NK-92 treated with Interleukin-12 subunit alpha and Interleukin-12 subunit beta, amount 100 ng/mL, for 24 hours (cell line): ENCODE data around the gene ADAM12.
"Not testable (repeated sequence)": the region's sequence is repeated elsewhere in the genome, so short reads cannot be mapped to it uniquely, and the experiment has no call there.

Experiments
- DNase-seq: peaks from one replicate; lab custom pipeline; 2025; lab: John Stamatoyannopoulos, UW

The ADAM12 gene

GRCh38 chr10:126402721-126403695 lies 14.7 kb upstream of the ADAM12 start:
- no peak for DNase-seq

DNA sequence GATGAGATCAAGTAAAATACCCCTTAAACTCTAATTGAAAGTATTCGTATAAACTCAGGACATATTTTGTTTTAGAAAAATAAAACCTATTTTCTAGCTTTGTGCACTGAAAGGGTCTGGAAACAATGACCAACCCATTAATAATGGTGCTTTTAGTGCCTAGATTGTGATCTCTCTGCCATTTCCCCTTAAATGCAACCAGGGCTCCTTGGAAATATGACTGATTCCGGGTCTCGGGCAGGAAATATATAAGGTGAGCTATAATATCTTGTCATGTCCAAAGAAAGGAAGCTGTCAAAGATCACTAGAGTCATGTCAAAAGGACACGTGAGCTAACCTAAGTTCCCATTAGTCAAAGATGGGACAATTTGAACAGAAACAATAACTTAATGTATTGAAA lies 12.4 kb upstream of the ADAM12 start:
- no peak for DNase-seq

GRCh38 chr10:126398924-126399323 lies 10.6 kb upstream of the ADAM12 start:
- DNase-seq, result no peak

GRCh38 chr10:126398383-126398743 lies 10.1 kb upstream of the ADAM12 start:
- no peak for DNase-seq

DNA sequence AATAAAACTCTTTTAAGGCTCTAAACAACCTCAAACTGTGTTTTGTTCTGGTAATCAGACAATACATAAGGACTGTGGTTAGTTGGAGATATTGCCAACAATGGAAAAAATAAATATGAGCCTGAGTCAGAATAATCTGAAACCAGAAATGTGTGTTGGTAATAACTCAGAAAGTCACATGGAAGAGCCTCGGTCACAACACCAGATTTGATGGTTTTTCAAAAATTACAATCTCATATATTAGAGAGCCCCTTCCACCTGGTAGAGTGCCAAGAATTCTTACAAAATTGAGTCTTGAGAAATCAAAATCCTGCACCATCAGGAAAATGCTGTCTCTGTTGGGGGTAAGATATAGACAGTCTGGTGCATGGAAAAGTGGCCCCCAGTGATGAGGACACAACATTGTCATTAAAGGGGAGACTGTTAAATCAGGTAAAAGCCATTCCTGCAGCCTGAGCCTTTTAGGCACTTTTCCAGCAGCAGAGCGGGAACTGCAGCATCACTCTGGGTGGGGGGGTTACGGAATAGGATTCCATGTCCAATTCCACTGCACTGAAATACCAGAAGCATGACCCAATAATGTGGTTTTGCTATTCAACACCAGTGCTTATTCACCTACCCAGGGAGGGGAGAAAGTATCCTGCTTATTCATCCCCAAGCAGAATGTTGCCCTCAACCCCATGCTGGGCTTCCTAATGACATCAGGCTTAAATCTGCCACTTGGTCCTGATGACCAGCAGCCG lies 9.5 kb upstream of the ADAM12 start:
- no peak for DNase-seq

DNA sequence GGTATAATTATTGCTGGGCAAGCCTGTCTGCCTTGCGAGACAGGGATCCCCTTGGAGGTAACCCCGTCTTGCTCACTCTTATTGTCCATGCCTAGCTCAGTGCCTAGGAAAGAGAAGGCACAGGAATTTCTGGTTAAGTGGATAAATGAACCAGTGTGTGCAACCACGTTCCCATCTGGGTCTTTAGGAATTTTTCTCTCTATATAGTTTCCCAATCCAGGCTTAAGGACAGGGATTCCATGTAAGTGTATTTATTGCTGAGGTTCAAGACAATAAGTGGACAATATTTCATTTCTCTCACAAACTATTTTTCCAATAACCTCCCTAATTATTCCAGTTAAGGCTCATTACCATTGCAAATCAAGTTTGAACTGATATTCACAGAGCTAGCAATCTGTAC lies 8.9 kb upstream of the ADAM12 start:
- no peak for DNase-seq

DNA sequence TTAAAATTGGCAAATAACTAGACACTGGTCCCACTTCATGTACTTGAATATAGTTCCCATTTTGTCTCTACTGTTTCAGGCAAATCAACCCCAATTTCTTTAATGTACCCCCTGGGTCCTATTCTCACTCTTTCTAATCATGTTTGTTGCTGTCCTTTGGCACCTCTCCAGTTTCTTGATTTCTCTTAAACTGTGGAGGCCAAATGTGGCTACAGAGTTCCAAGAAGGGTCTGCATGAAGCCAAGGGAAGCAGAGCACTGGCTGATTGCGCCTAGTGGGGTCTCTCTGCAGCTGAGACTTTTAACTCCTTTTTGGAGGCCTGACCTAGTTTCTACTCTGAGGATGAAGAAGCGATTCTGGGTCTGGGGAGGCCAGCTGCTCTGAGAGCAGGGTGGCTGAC lies 6.7 kb upstream of the ADAM12 start:
- no peak for DNase-seq

DNA sequence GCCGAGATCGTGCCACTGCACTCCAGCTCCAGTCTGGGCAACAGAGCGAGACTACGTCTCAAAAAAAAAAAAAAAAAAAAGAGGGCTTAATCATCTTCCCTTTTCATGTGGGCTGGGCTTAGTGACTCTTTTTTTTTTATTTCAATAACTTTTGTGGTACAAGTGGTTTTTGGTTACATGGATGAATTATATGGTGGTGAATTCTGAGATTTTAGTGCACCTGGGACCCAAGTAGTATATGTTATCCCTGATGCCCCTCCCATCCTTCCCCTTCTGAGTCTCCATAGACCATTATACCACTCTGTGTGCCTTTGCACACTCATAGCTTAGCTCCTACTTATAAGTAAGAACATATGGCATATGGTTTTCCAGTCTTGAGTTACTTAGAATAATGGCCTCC lies 4.8 kb upstream of the ADAM12 start:
- DNase-seq, result no peak

DNA sequence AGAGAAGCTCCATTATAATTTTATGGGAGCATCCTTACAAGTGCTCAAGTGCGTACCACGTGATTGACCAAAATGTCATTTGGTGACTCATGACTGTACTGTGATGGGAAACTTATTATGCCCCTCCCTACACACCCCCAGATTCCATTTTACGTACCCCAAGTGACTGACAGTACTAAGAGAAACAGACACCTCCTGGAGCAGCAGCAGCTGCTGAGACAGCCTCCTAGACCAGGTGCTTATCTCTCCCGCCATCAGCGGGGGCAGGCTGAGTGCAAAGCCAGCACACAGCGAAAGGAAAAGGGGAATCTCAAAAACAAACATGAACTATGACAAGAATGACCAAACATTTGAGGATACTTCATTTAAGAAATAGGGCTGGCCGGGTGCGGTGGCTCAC lies 4.2 kb upstream of the ADAM12 start:
- DNase-seq, result no peak

GRCh38 chr10:126392068-126392467 lies 3.8 kb upstream of the ADAM12 start:
- DNase-seq, result no peak

- no peak for DNase-seq
Measured at GRCh38 chr10:126391192-126391885, 3.1 kb upstream of the ADAM12 start.

GRCh38 chr10:126390324-126390723 lies 2.0 kb upstream of the ADAM12 start:
- DNase-seq, result no peak

DNA sequence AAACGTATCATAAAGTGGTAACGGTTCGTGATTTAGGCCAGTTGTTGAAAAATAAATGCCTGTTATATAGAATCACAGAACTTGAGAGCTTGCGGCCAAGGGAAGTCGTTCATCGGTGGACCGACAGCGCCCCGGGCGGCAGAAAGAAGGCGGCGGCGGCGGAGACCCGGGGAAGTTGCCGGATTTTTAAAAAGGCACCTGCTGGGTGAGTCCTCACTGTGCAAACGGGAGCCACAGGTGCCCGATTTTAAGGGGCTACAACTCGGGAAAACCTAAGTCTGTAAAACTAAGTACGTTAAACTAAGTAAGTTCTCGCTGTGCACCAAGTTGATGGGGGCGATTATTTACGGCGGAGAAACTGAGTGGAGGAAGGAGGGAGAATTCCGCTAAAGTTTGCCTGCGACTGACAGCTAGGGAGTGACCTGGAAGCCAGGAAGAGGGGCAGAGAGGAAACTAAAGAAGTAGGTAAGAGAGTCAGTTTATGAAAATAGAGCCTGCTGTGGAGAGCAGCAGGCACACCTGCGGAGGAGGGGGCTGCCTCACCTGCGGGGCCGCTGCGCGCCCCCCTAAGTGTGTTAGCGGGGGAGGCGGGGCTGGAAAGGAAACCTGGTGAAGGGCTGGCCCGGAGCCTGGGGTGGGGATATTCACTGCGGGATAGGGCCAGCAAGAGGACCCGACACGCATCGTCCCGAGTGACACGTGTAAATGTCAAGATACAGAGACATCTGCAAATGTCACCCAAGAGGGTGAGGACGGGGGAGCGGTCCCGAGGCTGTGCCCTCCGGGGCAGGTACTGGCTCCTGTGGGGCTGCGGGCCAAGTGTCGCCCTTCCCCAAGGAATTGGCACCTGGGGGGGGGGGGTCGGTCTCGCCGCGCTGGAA lies 996 bp downstream of the ADAM12 start:
- DNase-seq, result no peak

- DNase-seq, result no peak
Measured at GRCh38 chr10:126384269-126384873, 3.9 kb downstream of the ADAM12 start.

DNA sequence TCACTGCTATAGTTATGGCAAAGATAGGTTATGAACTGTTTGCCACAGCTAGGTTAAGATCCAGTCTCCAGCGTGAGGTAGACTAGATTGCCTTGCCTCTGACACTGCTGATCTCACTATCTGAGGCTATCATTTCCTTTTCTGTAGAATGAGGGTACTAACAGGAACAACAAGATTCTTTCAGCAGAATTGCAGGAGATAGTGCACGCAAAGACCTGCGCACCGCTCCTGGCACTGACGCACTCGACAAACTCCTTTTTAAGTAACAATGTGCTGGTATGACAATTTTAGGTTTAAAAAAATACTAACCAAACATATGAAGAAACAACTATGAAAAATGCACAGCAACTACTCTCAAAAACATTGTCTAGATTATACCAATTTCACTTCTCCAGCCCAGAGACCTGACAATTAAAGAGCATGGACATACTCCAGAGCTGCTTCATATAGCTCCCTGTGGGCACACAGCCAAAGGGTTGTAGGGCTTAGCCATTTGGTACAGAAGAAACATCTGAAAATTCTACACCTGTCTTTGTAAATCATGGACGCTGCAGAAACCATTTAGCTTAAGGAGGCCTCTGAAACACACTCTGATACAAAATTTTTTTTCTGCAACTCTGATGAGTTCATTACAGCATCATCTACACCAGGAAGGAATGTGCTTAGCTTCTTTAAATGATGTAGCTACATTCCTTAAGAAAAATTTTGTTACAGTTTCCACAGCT lies 7.8 kb downstream of the ADAM12 start:
- no peak for DNase-seq

- DNase-seq, result not testable (repeated sequence)
Measured at GRCh38 chr10:126379166-126379565, 9.1 kb downstream of the ADAM12 start.

DNA sequence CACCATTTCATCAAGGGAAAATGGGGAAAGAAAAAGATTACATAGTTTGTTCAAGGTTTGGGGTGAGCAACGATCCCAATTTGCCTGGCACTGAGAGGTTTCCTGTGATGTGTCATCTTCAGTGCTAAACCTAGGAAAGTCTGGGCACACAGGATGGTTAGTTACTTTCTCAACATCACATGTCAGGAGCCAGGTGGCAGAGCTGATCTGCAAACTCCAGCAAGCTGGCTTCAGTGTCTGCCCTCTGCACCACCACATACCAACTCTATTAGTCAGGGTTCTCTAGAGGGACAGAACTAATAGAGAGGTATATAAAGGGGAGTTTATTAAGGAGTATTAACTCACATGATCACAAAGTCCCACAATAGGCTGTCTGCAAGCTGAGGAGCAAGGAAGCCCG lies 11.3 kb downstream of the ADAM12 start:
- DNase-seq, result no peak

GRCh38 chr10:126375926-126376554 lies 12.2 kb downstream of the ADAM12 start:
- no peak for DNase-seq

- no peak for DNase-seq
Measured at GRCh38 chr10:126375299-126375698, 13.0 kb downstream of the ADAM12 start.

DNA sequence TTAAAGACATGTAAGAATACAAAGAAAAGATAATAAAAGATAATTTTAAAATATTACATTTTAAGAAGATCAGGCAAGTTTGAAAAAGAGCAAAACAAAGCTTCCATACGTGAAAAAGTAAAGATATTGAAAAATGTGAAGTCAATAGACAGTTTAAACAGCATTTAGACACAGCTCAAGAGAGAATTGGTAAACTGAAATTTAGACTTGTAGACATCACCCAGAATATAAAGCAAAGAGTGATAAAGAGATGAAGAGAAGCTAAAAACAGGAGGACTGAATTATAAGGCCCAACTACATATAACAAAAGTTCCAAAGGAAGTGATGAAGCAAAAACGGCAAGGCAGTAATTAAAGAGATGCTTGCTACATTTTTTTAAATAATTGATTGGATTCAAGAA lies 13.8 kb downstream of the ADAM12 start:
- DNase-seq, result no peak
